Chondrocyte (in vitro differentiated cells): ENCODE data around the gene NRG2. TPM values are rescaled to one million over a fixed set of nuclear protein-coding genes. Genes with fewer than 3 reads are reported as not detected.

ENCODE experiments used
- DNase-seq: peaks from one replicate; pipeline ENCODE4 v3.0.0; 2021; ENCODE audit warnings: mixed read lengths, low spot score
- H3K27ac Mint-ChIP-seq: one replicate; pipeline ENCODE4 v1.8.0; 2021; ENCODE audit warnings: mild to moderate bottlenecking, moderate library complexity, mixed read lengths; ENCODE audit not compliant: unreplicated experiment
- H3K27me3 Mint-ChIP-seq: 2 replicates; pipeline ENCODE4 v1.8.0; 2021; ENCODE audit warnings: low read depth, mixed read lengths
- H3K36me3 Mint-ChIP-seq: 2 replicates; pipeline ENCODE4 v1.8.0; 2021; ENCODE audit warnings: low read depth, mixed read lengths
- H3K4me1 Mint-ChIP-seq: 2 replicates; pipeline ENCODE4 v1.8.0; 2021; ENCODE audit warnings: low read depth, mild to moderate bottlenecking, mixed read lengths
- H3K4me3 Mint-ChIP-seq: one replicate; pipeline ENCODE4 v1.8.0; 2021; ENCODE audit warnings: mild to moderate bottlenecking, moderate library complexity, mixed read lengths; ENCODE audit not compliant: unreplicated experiment
- H3K9me3 Mint-ChIP-seq: 2 replicates; pipeline ENCODE4 v1.8.0; 2021; ENCODE audit warnings: low read depth, mixed read lengths
- CTCF ChIP-seq: fragments of 200-600 bp; sonication (generic); IDR thresholded peaks from 2 replicates; pipeline ENCODE4 v1.5.0; 2021; ENCODE audit warnings: antibody characterized with exemption, mild to moderate bottlenecking, moderate library complexity
- total RNA-seq: library from RNA; stranded (reverse); gene quantifications from 3 replicates; pipeline ENCODE4 v1.2.1, GENCODE V29; 2021

Gene NRG2
- total RNA-seq, 1 donor from 2014 or later = 0.27 TPM

GRCh38 chr5:139895046-139895445, 148.1 kb downstream of the NRG2 start:
- H3K4me3 Mint-ChIP-seq = no peak overlapping the region
- no peaks in the 10 kb centered on the region for H3K9me3 Mint-ChIP-seq
- H3K4me1 Mint-ChIP-seq = no peaks in the 10 kb centered on the region
- no peak overlapping the region for H3K27ac Mint-ChIP-seq
- peak; percentile 62 for DNase-seq
- peaks cover 62% of the 10 kb centered on the region for H3K27me3 Mint-ChIP-seq
- TF ChIP-seq CTCF = no peak
- no peaks in the 10 kb centered on the region for H3K36me3 Mint-ChIP-seq

GRCh38 chr5:139893873-139894272, 149.2 kb downstream of the NRG2 start:
- peaks cover 58% of the 10 kb centered on the region for H3K27me3 Mint-ChIP-seq

GRCh38 chr5:139889410-139889809, 153.7 kb downstream of the NRG2 start:
- Mint-ChIP-seq H3K4me3 (no peak overlapping the region), H3K4me1 (no peaks in the 10 kb centered on the region), H3K27ac (no peak overlapping the region), H3K9me3 (no peaks in the 10 kb centered on the region), H3K27me3 (peaks cover 73% of the 10 kb centered on the region), H3K36me3 (peaks cover 3% of the 10 kb centered on the region)
- TF ChIP-seq CTCF = no peak
- DNase-seq = no peak

More at GRCh38 chr5:139893873-139894272, 149.2 kb downstream of the NRG2 start:
- H3K9me3 Mint-ChIP-seq = no peaks in the 10 kb centered on the region
- no peak overlapping the region for H3K27ac Mint-ChIP-seq
- no peak for TF ChIP-seq CTCF
- peak; percentile 86 for DNase-seq
- H3K4me3 Mint-ChIP-seq = no peak overlapping the region
- no peaks in the 10 kb centered on the region for H3K36me3 Mint-ChIP-seq
- no peaks in the 10 kb centered on the region for H3K4me1 Mint-ChIP-seq

- peaks cover 3% of the 10 kb centered on the region for H3K36me3 Mint-ChIP-seq
- H3K4me1 Mint-ChIP-seq = no peaks in the 10 kb centered on the region
- DNase-seq = no peak
- no peak for TF ChIP-seq CTCF
- H3K27ac Mint-ChIP-seq = no peak overlapping the region
- H3K9me3 Mint-ChIP-seq = no peaks in the 10 kb centered on the region
- peaks cover 67% of the 10 kb centered on the region for H3K27me3 Mint-ChIP-seq
- H3K4me3 Mint-ChIP-seq = no peak overlapping the region
Measured at GRCh38 chr5:139888370-139888769, 154.7 kb downstream of the NRG2 start.

GRCh38 chr5:139886213-139886612, 156.9 kb downstream of the NRG2 start:
- H3K27ac Mint-ChIP-seq = no peak overlapping the region
- H3K36me3 Mint-ChIP-seq = peaks cover 3% of the 10 kb centered on the region
- no peak for TF ChIP-seq CTCF
- no peak overlapping the region for H3K4me3 Mint-ChIP-seq
- no peak for DNase-seq
- no peaks in the 10 kb centered on the region for H3K9me3 Mint-ChIP-seq
- H3K27me3 Mint-ChIP-seq = peaks cover 55% of the 10 kb centered on the region
- H3K4me1 Mint-ChIP-seq = no peaks in the 10 kb centered on the region
